Erythroblast (primary cell): ENCODE results near the gene WDR93.
"Not testable (repeated sequence)": the region's sequence is repeated elsewhere in the genome, so short reads cannot be mapped to it uniquely, and the experiment has no call there.

Experiments
- GATA1 ChIP-seq: IDR thresholded peaks from 2 replicates; pipeline ENCODE4 v1.6.1; 2011; ENCODE audit warnings: low read depth, mild to moderate bottlenecking, control low read depth, low read length, moderate library complexity
- POLR2A ChIP-seq: IDR thresholded peaks from 2 replicates; pipeline ENCODE4 v1.6.1; 2011; ENCODE audit warnings: mild to moderate bottlenecking, low read length

DNA sequence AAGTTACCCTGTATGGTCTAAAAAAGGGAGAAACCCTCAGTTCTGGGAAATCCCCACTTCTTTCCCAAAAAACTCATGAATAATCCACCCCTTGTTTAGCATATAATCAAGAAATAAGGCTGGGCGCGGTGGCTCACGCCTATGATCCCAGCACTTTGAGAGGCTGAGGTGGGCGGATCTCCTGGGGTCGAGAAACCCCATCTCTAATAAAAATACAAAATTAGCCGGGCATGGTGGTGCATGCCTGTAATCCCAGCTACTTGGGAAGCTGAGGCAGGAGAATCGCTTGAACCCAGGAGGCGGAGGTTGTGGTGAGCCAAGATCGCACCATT is 92.0 kb downstream of the WDR93 start:
- not testable (repeated sequence) for TF ChIP-seq POLR2A, GATA1
